ENCODE data around the gene UROS. TPM values are rescaled to one million over a fixed set of nuclear protein-coding genes. Genes with fewer than 3 reads are reported as not detected.

Gene UROS
- total RNA-seq, 4 donors from 2014 or later: 30.6 to 39.8 (median 39.3) TPM

GRCh38 chr10:125782616-125783015 is 40.4 kb downstream of the UROS start:
- DNase-seq (ENCODE audit: low spot score) (no peak), ATAC-seq (ENCODE audit: low FRiP score) (no peak)
- TF ChIP-seq CTCF (IDR thresholded peaks at IDR 0.05): no peak

- ATAC-seq (ENCODE audit: low FRiP score) (no peak), DNase-seq (ENCODE audit: low spot score) (no peak)
- no peak for TF ChIP-seq CTCF (IDR thresholded peaks at IDR 0.05)
These were observed 41.0 kb downstream of the UROS start for GRCh38 chr10:125782054-125782453.

GRCh38 chr10:125781374-125781773 is 41.7 kb downstream of the UROS start:
- ATAC-seq (ENCODE audit: low FRiP score) (no peak), DNase-seq (ENCODE audit: low spot score) (no peak)
- TF ChIP-seq CTCF (IDR thresholded peaks at IDR 0.05): no peak

- DNase-seq (ENCODE audit: low spot score): no peak
- ATAC-seq (ENCODE audit: low FRiP score): no peak
- TF ChIP-seq CTCF (IDR thresholded peaks at IDR 0.05): no peak
These were observed 43.4 kb downstream of the UROS start for GRCh38 chr10:125779403-125780327.

GRCh38 chr10:125778556-125778955 is 44.5 kb downstream of the UROS start:
- ATAC-seq (ENCODE audit: low FRiP score) (no peak), DNase-seq (ENCODE audit: low spot score) (no peak)
- TF ChIP-seq CTCF (IDR thresholded peaks at IDR 0.05): no peak

- TF ChIP-seq CTCF (IDR thresholded peaks at IDR 0.05): no peak
- DNase-seq (ENCODE audit: low spot score) (no peak), ATAC-seq (ENCODE audit: low FRiP score) (no peak)
These were observed 45.3 kb downstream of the UROS start for GRCh38 chr10:125777806-125778205.
